Measurements from ENCODE around the gene PAM. TPM values are rescaled to one million over a fixed set of nuclear protein-coding genes. Genes with fewer than 3 reads are reported as not detected.
"Not testable (repeated sequence)": the region's sequence is repeated elsewhere in the genome, so short reads cannot be mapped to it uniquely, and the experiment has no call there.

Gene PAM
- total RNA-seq, 1 experiment from 2014 or later, result 131 TPM

DNA sequence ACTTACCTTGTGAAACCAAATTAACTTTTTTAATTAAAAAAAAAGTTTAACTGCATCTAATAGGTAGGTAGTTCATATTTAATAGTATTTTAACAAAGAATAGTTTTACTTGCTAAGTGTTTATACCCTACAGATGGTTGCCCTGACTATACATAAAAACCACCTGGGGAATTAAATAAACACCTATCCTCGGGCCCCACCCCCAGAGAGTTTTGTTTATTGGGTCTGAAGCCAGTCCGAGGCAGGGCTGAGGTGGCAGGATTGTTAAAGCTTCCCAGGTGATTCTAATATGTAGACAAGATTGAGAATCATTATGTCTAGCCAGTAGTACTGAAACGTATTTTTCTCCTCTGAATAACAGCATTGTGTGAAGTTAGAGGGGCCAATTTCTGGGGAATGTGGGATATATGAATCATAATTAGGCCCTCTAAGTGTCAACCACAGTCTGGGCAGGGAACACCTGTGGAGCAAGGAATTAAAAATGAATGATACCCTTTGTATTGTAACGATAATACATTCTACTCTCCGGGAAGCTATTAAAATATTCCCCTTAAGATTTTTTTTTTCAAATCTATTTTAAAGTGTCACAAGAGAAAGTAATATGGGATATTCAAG, 5.6 kb upstream of the PAM start:
- intact Hi-C loops (cut with micrococcal nuclease; ENCODE audit: unreplicated experiment), result no loop called here
- TF ChIP-seq TCF7L2 (IDR thresholded peaks at IDR 0.05; ENCODE audit: low read depth, low read length), result no peak
- TF ChIP-seq CTCF (IDR thresholded peaks at IDR 0.05), result no peak
- no peak for TF ChIP-seq SIN3A (IDR thresholded peaks at IDR 0.05; ENCODE audit: borderline replicate concordance, insufficient read depth, low read depth, low read length)
- TF ChIP-seq POLR2AphosphoS5 (IDR thresholded peaks at IDR 0.05; ENCODE audit: low read depth, low read length), result no peak
- TF ChIP-seq, protein P1, sequence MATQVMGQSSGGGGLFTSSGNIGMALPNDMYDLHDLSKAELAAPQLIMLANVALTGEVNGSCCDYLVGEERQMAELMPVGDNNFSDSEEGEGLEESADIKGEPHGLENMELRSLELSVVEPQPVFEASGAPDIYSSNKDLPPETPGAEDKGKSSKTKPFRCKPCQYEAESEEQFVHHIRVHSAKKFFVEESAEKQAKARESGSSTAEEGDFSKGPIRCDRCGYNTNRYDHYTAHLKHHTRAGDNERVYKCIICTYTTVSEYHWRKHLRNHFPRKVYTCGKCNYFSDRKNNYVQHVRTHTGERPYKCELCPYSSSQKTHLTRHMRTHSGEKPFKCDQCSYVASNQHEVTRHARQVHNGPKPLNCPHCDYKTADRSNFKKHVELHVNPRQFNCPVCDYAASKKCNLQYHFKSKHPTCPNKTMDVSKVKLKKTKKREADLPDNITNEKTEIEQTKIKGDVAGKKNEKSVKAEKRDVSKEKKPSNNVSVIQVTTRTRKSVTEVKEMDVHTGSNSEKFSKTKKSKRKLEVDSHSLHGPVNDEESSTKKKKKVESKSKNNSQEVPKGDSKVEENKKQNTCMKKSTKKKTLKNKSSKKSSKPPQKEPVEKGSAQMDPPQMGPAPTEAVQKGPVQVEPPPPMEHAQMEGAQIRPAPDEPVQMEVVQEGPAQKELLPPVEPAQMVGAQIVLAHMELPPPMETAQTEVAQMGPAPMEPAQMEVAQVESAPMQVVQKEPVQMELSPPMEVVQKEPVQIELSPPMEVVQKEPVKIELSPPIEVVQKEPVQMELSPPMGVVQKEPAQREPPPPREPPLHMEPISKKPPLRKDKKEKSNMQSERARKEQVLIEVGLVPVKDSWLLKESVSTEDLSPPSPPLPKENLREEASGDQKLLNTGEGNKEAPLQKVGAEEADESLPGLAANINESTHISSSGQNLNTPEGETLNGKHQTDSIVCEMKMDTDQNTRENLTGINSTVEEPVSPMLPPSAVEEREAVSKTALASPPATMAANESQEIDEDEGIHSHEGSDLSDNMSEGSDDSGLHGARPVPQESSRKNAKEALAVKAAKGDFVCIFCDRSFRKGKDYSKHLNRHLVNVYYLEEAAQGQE (IDR thresholded peaks at IDR 0.05; ENCODE audit: insufficient read depth in 1 of 2, low read depth in 2 of 2, low read length in 1 of 2), result no peak
- DNase-seq (ENCODE audit: low read depth, low spot score), result no peak
- Histone ChIP-seq H3K27ac (ENCODE audit: low read length) (no peak overlapping the region), H3K4me1 (ENCODE audit: control insufficient read depth, insufficient read depth, low read length) (no peaks in the 10 kb centered on the region), H3K27me3 (ENCODE audit: control insufficient read depth, insufficient read depth, low read length) (peaks cover 4% of the 10 kb centered on the region; the same call in 1 of the 2 replicates), H3K4me3 (ENCODE audit: low read depth in 2 of 2, low read length in 2 of 2) (no peak overlapping the region), H3K9me3 (ENCODE audit: control insufficient read depth, insufficient read depth, low read depth, low read length) (no peaks in the 10 kb centered on the region), H3K36me3 (ENCODE audit: control insufficient read depth, insufficient read depth, low read length) (no peaks in the 10 kb centered on the region)
- CTCF ChIA-PET, result no interaction called here
- POLR2A ChIA-PET, result interaction anchor here (0.7 kb wide), 1 partner anchor 17 kb away, joined by 4 read pairs; no protein-coding TSS in a partner anchor
- no peak for ATAC-seq
- no TSS peak for BruUV-seq (replicated peaks)
- in situ Hi-C loops (cut with HindIII; ENCODE audit: low pct_unique_long_range_greater_than_20kb, low sequenced_read_pairs), result no loop called here

DNA sequence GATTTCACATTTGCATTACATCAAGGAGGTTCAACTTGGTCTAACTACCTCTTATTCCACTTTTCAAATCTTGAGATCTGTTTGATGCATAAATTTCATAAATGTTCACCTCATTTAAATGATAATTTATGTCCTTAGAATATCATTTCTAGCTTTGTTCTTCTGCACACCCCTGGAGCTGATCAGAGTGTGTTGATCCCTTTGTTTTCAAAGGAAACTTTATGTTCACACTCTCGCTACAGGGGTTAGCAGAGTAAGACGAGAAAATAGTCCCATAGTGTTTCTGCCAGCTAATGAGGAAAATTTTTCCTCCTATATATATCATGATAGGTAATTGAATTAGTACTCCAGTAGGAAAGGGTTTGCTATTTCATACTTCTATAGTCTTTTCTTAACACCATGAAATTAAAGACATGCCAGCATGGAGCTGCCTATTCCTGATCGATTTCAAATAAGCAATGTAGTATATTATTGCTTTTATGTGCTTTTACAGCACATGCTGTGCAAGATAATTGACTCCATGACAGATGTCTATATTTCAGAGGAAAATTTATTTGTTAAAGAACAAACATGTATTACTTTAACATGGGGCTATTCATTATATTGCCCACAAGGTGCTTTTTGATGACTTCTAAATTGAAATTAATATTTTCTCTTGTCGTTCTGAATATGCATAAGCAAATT, 4.8 kb upstream of the PAM start:
- TF ChIP-seq, protein P1 (IDR thresholded peaks at IDR 0.05; ENCODE audit: insufficient read depth in 1 of 2, low read depth in 2 of 2, low read length in 1 of 2), result no peak
- TF ChIP-seq CTCF (IDR thresholded peaks at IDR 0.05), result no peak
- TF ChIP-seq TCF7L2 (IDR thresholded peaks at IDR 0.05; ENCODE audit: low read depth, low read length), result no peak
- TF ChIP-seq POLR2AphosphoS5 (IDR thresholded peaks at IDR 0.05; ENCODE audit: low read depth, low read length), result no peak
- TF ChIP-seq SIN3A (IDR thresholded peaks at IDR 0.05; ENCODE audit: borderline replicate concordance, insufficient read depth, low read depth, low read length), result no peak
- H3K4me1 ChIP-seq (ENCODE audit: control insufficient read depth, insufficient read depth, low read length), result no peaks in the 10 kb centered on the region
- H3K36me3 ChIP-seq (ENCODE audit: control insufficient read depth, insufficient read depth, low read length), result no peaks in the 10 kb centered on the region; the same call in 1 of the 2 replicates
- DNase-seq (ENCODE audit: low read depth, low spot score) (no peak), ATAC-seq (no peak)
- no peak overlapping the region for H3K4me3 ChIP-seq (ENCODE audit: low read depth in 2 of 2, low read length in 2 of 2)
- CTCF ChIA-PET, result no interaction called here
- H3K27me3 ChIP-seq (ENCODE audit: control insufficient read depth, insufficient read depth, low read length), result peaks cover 4% of the 10 kb centered on the region; the same call in 1 of the 2 replicates
- no peak overlapping the region for H3K27ac ChIP-seq (ENCODE audit: low read length)
- no TSS peak for BruUV-seq (replicated peaks)
- POLR2A ChIA-PET, result interaction anchor here (0.7 kb wide), 1 partner anchor 18 kb away, joined by 4 read pairs; no protein-coding TSS in a partner anchor
- intact Hi-C loops (cut with micrococcal nuclease; ENCODE audit: unreplicated experiment), result no loop called here
- no peaks in the 10 kb centered on the region for H3K9me3 ChIP-seq (ENCODE audit: control insufficient read depth, insufficient read depth, low read depth, low read length)
- in situ Hi-C loops (cut with HindIII; ENCODE audit: low pct_unique_long_range_greater_than_20kb, low sequenced_read_pairs), result no loop called here

- H3K9me3 ChIP-seq (ENCODE audit: control insufficient read depth, insufficient read depth, low read depth, low read length); H3K4me3 ChIP-seq (ENCODE audit: low read depth in 2 of 2, low read length in 2 of 2); BruUV-seq (replicated peaks); H3K27ac ChIP-seq (ENCODE audit: low read length); DNase-seq (ENCODE audit: low read depth, low spot score); H3K27me3 ChIP-seq (ENCODE audit: control insufficient read depth, insufficient read depth, low read length); CTCF ChIA-PET; ATAC-seq; POLR2A ChIA-PET; intact Hi-C loops (cut with micrococcal nuclease; ENCODE audit: unreplicated experiment); in situ Hi-C loops (cut with HindIII; ENCODE audit: low pct_unique_long_range_greater_than_20kb, low sequenced_read_pairs); H3K36me3 ChIP-seq (ENCODE audit: control insufficient read depth, insufficient read depth, low read length); H3K4me1 ChIP-seq (ENCODE audit: control insufficient read depth, insufficient read depth, low read length): not testable (repeated sequence)
These were observed 3.2 kb upstream of the PAM start for GRCh38 chr5:102751903-102752376.

All from Panc1 (cell line).